HG02943 (cell line): ENCODE results near the gene IRAK3.
A peak's percentile ranks its signal among the peaks of the same experiment; 100 is the strongest.
"Not testable (repeated sequence)": the region's sequence is repeated elsewhere in the genome, so short reads cannot be mapped to it uniquely, and the experiment has no call there.

ENCODE experiments used
- ATAC-seq: cut with Tn5 transposase; IDR thresholded peaks from one replicate; pipeline ENCODE4 v1.9.1; 2021; ENCODE audit warnings: mild to moderate bottlenecking, low read depth, moderate library complexity; ENCODE audit not compliant: unreplicated experiment

The IRAK3 gene

GRCh38 chr12:66206141-66206540 lies 17.1 kb downstream of the IRAK3 start:
- no peak for ATAC-seq

GRCh38 chr12:66210840-66211239 lies 21.8 kb downstream of the IRAK3 start:
- ATAC-seq: no peak

GRCh38 chr12:66211573-66211972 lies 22.6 kb downstream of the IRAK3 start:
- ATAC-seq: not testable (repeated sequence)

- not testable (repeated sequence) for ATAC-seq
Measured at GRCh38 chr12:66213011-66213410, 24.0 kb downstream of the IRAK3 start.

GRCh38 chr12:66217342-66217917 lies 28.4 kb downstream of the IRAK3 start:
- no peak for ATAC-seq

- ATAC-seq: no peak
Measured at GRCh38 chr12:66228462-66228861, 39.4 kb downstream of the IRAK3 start.

- peak; percentile 64 for ATAC-seq
Measured at GRCh38 chr12:66232263-66232662, 43.2 kb downstream of the IRAK3 start.

- peak; percentile 54 for ATAC-seq
Measured at GRCh38 chr12:66234037-66234693, 45.2 kb downstream of the IRAK3 start.

- ATAC-seq: peak; percentile 48
Measured at GRCh38 chr12:66234773-66235625, 46.0 kb downstream of the IRAK3 start.

GRCh38 chr12:66235626-66236281 lies 46.7 kb downstream of the IRAK3 start:
- ATAC-seq: no peak

GRCh38 chr12:66236282-66236675 lies 47.3 kb downstream of the IRAK3 start:
- not testable (repeated sequence) for ATAC-seq

GRCh38 chr12:66236969-66237368 lies 48.0 kb downstream of the IRAK3 start:
- no peak for ATAC-seq

- no peak for ATAC-seq
Measured at GRCh38 chr12:66237505-66238175, 48.6 kb downstream of the IRAK3 start.

GRCh38 chr12:66239295-66239694 lies 50.3 kb downstream of the IRAK3 start:
- ATAC-seq: no peak

GRCh38 chr12:66240096-66240820 lies 51.2 kb downstream of the IRAK3 start:
- no peak for ATAC-seq

GRCh38 chr12:66241061-66242043 lies 52.3 kb downstream of the IRAK3 start:
- ATAC-seq: no peak

GRCh38 chr12:66242311-66242710 lies 53.3 kb downstream of the IRAK3 start:
- no peak for ATAC-seq

GRCh38 chr12:66243911-66244310 lies 54.9 kb downstream of the IRAK3 start:
- ATAC-seq: no peak

GRCh38 chr12:66244446-66244845 lies 55.4 kb downstream of the IRAK3 start:
- no peak for ATAC-seq
